Choroid plexus epithelial cell (primary cell): ENCODE results near the gene CDH4.

Experiments used
- DNase-seq: peaks from one replicate; pipeline ENCODE4 v3.0.0-alpha.2; 2010; ENCODE audit warnings: low read depth
- H3K4me3 ChIP-seq: 2 replicates; pipeline ENCODE4 v1.5.1; 2011; ENCODE audit warnings: low read depth, mild to moderate bottlenecking, control low read depth, low read length, moderate library complexity
- CTCF ChIP-seq: conservative IDR thresholded peaks from 2 replicates; pipeline ENCODE4 v1.5.1; 2011; ENCODE audit warnings: low read depth, mild to moderate bottlenecking, control low read depth, inconsistent platforms, low read length, moderate library complexity

Gene CDH4

GRCh38 chr20:61927193-61927825 is 675.2 kb downstream of the CDH4 start:
- H3K4me3 ChIP-seq: no peak overlapping the region
- TF ChIP-seq CTCF: no peak
- DNase-seq: no peak

- no peak overlapping the region for H3K4me3 ChIP-seq
- DNase-seq: no peak
- no peak for TF ChIP-seq CTCF
These were observed 675.9 kb downstream of the CDH4 start for GRCh38 chr20:61927826-61928541.

DNA sequence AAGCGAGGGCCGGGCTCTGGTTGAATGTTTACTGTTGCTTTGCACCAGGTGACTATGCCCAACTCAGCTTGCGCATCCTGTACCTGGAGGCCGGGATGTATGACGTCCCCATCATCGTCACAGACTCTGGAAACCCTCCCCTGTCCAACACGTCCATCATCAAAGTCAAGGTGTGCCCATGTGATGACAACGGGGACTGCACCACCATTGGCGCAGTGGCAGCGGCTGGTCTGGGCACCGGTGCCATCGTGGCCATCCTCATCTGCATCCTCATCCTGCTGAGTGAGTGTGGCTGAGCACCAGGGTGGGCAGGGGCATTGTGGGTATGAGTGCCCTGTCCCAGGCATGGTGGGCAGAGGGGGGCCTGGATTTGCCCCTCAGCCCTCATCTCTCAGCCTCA is 677.5 kb downstream of the CDH4 start:
- TF ChIP-seq CTCF: no peak
- no peak for DNase-seq
- no peak overlapping the region for H3K4me3 ChIP-seq

DNA sequence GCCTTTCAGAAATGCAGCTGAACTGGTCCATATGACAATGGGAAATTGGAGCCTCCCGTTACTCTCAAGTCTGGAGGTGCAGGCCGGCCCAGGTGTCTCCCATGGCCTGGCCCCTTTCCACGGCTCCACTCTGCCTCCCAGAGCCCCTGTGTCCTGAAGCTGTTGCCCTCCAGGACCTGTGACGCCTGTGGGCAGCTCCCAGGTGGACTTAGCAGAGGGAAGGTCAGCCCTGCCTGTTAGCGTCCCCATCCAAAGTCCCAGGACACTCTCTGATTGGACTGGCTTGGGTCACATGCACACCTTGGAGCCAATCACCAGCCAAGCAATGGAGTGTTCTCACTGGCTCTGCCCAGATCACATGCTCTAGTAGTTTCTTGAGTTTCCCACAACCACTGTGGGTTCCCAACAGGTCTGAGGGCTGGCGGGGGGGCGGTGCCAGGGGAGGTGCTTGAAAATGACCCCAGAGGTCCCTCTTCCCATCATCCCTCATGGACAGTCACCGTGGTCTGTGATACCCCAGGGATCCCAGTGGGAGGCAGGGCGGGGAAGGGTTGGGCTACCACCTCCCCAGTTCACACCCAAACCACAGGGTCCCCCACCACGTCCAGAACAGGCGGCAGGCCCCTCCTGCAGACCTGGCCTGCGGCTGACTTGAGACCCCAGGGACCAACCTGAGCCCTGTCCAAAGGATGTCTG is 678.1 kb downstream of the CDH4 start:
- H3K4me3 ChIP-seq: no peak overlapping the region
- no peak for TF ChIP-seq CTCF
- no peak for DNase-seq

- H3K4me3 ChIP-seq: no peak overlapping the region
- DNase-seq: no peak
- no peak for TF ChIP-seq CTCF
These were observed 678.9 kb downstream of the CDH4 start for GRCh38 chr20:61930776-61931475.

DNA sequence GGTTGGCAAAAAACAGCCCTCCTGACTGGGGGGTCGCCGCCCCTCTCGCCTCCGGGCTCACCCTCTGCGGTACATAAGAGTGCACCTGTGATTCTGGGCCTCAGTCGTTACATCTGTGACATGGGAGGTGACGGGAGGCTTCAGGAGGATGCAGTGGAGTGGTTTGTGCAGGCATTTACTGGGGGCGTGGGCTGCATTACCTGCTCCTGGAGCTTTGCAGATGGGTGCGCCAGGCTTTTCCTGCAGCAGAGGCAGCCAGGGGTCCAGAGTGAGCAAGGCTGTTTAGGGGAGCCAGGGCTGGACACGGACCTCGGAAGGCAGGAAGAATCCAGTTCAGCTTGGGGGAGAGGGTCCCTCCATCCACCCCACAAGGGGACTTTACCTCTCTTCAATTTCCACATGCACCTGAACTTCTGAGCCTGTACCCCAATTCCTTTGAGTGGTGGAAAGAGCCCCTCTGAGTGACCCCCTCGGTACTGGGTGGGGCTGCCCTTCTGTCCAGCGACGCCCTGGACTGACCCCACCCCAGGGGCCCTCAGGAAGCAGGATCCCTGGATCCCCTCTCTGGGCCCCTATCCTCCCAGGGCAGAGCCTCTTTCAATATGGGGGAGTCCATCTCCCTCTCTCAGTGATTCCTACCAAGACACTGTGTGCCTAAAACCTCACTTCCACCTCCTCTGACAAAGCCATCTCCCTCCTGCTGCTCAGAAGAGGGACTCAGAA is 679.6 kb downstream of the CDH4 start:
- DNase-seq: no peak
- TF ChIP-seq CTCF: no peak
- no peak overlapping the region for H3K4me3 ChIP-seq
